Mononuclear cell (primary cell): ENCODE results near the gene ZNF273. TPM values are rescaled to one million over a fixed set of nuclear protein-coding genes. Genes with fewer than 3 reads are reported as not detected.
"Not testable (repeated sequence)": the region's sequence is repeated elsewhere in the genome, so short reads cannot be mapped to it uniquely, and the experiment has no call there.

Experiments used
- H3K27me3 ChIP-seq: 2 replicates; pipeline ENCODE4 v1.6.0; 2011; ENCODE audit warnings: low read length, control low read depth; ENCODE audit not compliant: insufficient read depth
- H3K4me1 ChIP-seq: 2 replicates; pipeline ENCODE4 v1.5.1; 2011; ENCODE audit warnings: mild to moderate bottlenecking, low read length, control low read depth; ENCODE audit not compliant: insufficient read depth
- H3K4me3 ChIP-seq: 2 replicates; pipeline ENCODE4 v1.5.1; 2011; ENCODE audit warnings: mild to moderate bottlenecking, low read length, moderate library complexity
- H3K9me3 ChIP-seq: 2 replicates; pipeline ENCODE4 v1.5.1; 2011; ENCODE audit warnings: low read depth, mild to moderate bottlenecking, control low read depth, low read length
- total RNA-seq: library from RNA; depleted of rRNA; stranded (reverse); fragments of >200 nt; gene quantifications from one replicate; pipeline ENCODE4 v1.2.3, GENCODE V29; 2012

Gene ZNF273
- total RNA-seq, 1 donor = 16.2 TPM

DNA sequence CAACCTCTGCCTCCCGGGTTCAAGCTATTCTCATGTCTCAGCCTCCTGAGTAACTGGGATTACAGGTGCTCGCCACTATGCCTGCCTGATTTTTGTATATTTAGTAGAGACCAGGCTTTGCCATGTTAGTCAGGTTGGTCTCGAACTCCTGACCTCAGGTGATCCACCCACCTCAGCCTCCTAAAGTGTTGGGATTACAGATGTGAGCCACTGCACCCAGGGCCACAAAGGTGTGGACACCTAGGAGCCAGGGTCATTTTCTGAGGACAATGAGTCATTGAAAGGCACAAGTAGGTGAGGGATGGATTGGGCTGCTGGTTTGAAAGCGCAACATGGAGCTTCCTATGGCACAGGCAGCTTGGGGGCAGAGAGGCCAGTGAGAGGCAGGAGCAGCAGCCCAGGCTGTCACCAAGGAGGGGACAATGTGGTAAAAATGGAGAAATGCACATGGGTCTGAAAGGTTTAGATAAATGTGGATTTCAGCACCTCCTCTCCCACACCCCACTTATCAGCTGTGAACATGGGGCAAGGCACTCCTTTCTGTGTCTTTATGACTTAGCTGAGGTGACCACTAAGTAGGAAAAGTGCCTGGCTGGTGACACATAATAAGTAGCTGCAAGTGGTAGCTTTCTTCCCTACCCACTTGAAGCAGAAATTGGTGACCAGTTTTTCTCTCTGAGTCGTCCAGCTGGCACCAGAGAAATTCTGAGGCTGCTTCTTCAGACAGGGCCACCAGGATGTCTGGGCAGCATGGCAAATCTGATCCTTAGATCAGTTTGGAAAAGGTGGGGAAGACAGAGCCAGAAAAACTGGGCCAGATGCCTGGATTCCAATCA lies 41.8 kb downstream of the ZNF273 start:
- H3K4me1 ChIP-seq, H3K4me3 ChIP-seq, H3K9me3 ChIP-seq: not testable (repeated sequence)
- peaks cover 28% of the 10 kb centered on the region for H3K27me3 ChIP-seq

DNA sequence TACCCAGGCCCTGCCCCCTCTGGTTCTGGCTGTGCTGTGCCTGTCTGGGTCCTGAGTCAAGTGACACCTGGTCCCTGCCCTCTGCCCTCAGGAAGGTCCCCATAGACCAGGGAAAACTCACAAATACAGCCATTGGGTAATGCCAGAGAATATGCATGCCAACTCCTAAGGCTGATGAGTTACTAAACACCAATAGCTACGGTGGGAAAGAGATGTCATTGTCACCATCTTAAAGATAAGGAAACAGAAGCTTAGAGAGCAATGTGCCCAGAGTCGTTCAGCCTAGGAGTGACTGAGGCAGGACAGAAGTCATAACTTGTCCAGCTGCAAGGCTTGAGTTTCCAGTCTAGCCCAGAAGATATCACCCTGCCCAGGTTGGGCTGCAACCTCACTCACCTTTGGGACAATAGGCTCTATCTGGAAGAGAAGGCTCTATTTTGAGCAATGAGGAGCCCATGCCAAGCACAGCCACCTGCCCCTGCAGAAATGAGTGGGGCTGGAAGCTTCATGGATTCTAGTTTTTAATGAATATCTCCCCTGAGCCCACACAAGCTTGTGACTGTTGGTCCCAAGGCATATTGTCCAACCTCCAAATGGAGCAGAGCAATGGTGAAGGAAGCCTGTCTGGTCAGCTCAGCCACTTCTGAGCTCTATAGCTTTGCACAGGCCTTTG lies 42.6 kb downstream of the ZNF273 start:
- peaks cover 8% of the 10 kb centered on the region for H3K4me1 ChIP-seq
- H3K4me3 ChIP-seq = no peak overlapping the region
- no peaks in the 10 kb centered on the region for H3K9me3 ChIP-seq
- H3K27me3 ChIP-seq = peaks cover 28% of the 10 kb centered on the region

DNA sequence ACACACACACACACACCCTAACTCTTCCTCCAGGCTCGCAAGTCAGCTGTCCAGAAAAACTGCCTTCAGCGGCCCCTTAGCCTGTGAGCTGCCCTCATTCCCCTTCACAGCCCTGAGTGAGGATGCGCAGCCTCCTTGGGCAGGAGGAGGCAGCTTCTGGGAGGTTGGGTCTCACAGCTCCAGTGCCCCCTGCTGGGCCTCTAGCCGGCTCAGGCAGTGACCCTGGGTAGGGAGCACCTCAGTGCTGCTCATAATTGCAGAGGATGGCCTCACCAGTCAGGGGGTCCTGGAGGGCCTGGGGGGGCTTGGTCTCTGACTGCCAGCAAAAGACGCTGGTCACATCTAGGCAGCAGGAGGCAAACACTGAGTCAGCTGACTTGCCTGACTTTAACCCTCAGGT lies 43.7 kb downstream of the ZNF273 start:
- Histone ChIP-seq H3K4me3 (no peak overlapping the region), H3K4me1 (peaks cover 8% of the 10 kb centered on the region), H3K27me3 (peaks cover 28% of the 10 kb centered on the region), H3K9me3 (no peaks in the 10 kb centered on the region)

DNA sequence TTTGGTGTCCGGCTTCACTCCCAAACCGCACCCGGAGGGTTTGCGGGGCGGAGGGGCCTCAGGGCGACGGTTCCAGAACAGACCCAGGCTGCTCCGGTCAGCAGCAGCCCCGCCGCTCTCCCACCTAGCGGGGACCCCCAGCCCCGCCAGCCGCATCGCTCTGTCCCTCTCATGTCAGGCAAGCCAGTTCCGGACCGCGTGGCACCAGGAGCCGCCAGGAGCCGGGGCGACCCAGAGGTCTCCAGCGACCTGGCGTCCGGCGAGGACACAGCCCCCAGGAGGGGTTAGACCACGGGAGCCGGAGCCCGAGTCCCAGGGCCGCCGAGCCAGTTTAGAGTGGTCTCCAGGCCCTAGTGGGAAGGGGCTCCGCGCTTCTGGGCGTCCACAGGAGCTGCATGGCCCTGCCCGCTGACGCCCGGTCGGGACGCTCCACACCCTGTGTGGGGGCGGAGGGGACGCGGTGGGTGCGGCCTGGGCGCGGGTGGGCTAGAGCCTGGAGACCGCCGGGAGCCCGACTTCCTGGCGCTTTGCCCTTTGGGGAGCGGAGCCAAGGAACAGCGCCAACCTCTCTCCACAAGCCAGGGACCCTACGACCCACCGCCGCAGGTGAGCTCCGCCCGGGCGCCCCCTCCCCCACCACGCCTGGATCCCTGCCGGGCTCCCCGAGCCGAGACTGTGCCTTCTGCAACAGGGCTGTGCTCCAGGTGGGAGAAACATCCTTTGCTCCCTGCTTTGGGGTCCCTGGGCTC lies 44.4 kb downstream of the ZNF273 start:
- no peak overlapping the region for H3K4me3 ChIP-seq
- H3K9me3 ChIP-seq = no peaks in the 10 kb centered on the region
- peaks cover 8% of the 10 kb centered on the region for H3K4me1 ChIP-seq
- peaks cover 28% of the 10 kb centered on the region for H3K27me3 ChIP-seq

DNA sequence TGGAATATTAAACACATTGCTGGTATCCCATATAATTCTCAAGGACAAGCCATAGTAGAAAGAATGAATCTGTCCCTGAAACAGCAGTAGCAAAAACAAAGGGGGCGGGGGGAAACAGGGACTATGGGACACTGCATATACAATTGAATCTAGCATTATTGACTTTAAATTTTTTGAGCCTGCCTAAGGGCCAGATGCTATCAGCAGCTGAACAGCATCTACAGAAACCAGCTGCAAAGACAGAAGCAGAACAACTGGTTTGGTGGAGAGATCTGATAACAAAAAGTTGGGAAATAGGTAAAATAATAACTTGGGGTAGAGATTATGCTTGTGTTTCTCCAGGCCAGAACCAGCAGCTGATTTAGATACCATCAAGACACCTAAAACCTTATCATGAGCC lies 45.7 kb downstream of the ZNF273 start:
- not testable (repeated sequence) for H3K4me1 ChIP-seq, H3K9me3 ChIP-seq, H3K4me3 ChIP-seq
- H3K27me3 ChIP-seq = peaks cover 28% of the 10 kb centered on the region

DNA sequence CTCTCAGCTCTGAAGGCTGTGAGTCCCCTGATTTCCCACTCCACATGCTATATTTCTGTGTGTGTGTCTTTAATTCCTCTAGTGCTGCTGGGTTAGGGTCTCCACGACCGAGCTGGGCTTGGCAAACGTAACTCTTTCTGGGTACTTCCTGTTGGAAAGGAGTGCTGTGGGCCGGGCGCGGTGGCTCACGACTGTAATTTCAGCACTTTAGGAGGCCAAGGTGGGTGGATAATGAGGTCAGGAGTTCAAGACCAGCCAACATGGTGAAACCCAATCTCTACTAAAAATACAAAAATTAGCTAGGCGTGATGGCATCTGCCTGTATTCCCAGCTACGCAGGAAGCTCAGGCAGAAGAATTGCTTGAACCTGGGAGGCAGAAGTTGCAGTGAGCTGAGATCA lies 47.6 kb downstream of the ZNF273 start:
- not testable (repeated sequence) for H3K4me1 ChIP-seq, H3K9me3 ChIP-seq, H3K4me3 ChIP-seq
- H3K27me3 ChIP-seq = peaks cover 28% of the 10 kb centered on the region

DNA sequence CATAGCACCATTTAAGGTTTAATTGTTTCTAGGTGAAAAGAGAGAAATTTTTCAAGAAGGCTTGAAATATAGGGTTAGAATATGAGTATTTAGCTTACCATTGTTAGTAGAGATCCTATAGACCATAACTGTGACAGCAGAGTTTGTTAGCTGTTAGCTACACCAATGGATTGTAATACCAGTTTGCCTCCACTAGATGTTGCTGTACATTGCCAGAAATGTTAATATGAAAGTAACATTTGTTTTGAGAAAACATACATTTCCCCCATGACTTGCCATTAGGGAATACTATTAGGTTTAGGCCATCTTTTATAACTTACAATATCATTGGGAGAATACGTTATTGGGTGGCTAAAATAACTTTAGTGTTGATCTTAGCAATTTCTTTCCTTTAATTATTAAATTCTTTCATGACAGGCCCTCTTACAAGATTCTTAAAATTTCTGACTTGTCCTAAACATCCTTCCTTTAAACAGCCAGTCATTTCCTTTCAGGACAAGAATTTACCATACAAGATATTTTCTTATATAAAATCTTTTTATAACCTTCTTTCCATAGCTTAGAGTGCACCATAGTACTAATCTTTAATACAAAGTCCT lies 48.3 kb downstream of the ZNF273 start:
- Histone ChIP-seq H3K4me3 (no peak overlapping the region), H3K9me3 (no peaks in the 10 kb centered on the region), H3K4me1 (peaks cover 8% of the 10 kb centered on the region), H3K27me3 (peaks cover 23% of the 10 kb centered on the region)

DNA sequence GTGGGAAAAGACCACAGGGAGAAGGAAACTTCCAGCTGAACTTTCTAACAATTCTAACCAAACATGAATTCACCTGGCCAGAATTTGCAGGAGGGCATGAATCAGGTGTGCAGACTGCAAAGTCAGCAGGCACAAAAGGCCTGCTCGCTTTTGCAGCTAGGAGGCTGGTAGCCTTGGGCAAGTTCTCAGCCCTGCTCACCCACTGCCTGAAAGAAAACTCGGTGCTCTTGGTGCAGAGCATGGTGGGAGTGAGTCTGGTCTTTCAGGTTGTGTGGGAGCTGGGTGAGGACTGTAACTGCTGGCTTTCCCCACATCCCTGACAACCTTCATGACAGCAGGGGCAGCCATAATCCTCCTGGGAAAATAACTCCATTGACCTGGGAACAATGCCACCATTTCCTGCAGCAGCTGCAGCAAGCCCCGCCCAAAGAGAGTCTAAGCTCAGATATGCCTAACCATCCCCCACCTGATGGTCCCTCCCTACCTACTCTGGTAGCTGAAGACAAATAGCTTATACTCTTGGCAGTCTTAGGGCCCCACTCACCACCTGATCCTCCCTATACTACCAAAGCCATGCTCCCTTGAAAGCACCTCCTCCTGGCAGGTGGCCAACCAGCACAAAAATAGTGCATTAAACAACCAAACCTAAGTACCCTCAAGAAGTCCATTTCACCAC lies 56.1 kb downstream of the ZNF273 start:
- Histone ChIP-seq H3K4me3 (no peak overlapping the region), H3K4me1 (no peaks in the 10 kb centered on the region), H3K27me3 (peaks cover under 1% of the 10 kb centered on the region), H3K9me3 (peaks cover 15% of the 10 kb centered on the region)

DNA sequence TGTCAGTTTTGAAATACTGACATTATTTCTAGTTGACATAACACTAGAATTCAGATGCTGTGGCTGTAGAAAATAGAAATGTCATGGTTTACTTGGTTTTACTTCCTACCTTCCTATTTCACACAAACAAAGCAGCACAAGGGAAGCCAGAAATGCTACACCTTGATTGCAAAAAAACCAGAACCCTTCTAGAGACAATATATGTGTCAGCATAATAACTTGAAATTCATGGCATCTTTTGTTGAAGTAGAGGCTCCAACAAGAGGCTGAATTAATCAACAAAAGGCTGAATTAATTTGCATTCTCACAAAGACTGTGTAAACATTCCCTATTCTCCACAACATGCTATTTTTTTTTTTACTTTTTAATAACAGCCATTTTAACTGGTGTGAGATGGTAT lies 62.5 kb downstream of the ZNF273 start:
- Histone ChIP-seq H3K4me1 (no peaks in the 10 kb centered on the region), H3K4me3 (no peak overlapping the region), H3K9me3 (peaks cover 42% of the 10 kb centered on the region), H3K27me3 (peaks cover 2% of the 10 kb centered on the region)

DNA sequence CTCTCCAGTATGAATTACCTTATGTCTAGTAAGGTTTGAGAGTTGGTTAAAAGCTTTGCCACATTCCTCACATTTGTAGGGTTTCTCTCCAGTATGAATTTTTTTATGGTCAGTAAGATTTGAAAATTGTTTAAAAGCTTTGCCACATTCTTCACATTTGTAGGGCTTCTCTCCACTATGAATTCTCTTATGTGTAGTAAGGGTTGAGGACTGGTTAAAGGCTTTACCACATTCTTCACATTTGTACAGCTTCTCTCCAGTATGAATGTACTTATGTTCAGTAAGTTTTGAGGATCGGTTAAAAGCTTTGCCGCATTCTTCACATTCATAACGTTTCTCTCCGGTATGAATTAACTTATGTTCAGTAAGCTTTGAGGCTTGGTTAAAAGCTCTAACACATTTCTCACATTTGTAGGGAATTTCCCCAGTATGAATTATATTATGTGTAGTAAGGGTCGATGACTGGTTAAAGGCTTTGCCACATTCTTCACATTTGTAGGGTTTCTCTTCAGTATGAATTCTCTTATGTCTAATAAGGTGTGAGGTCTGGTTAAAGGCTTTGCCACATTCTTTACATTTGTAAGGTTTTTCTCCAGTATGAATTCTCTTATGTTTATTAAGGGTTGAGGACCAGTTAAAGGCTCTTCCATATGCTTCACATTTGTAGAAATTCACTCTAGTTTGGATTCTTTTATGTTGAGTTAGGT lies 75.6 kb downstream of the ZNF273 start:
- Histone ChIP-seq H3K4me1 (no peaks in the 10 kb centered on the region), H3K4me3 (no peak overlapping the region), H3K9me3 (peaks cover 95% of the 10 kb centered on the region)

More for the DNA sequence above, 75.6 kb downstream of the ZNF273 start:
- no peaks in the 10 kb centered on the region for H3K27me3 ChIP-seq

Other genes with a start within 250 kb of the ZNF273 start
- gene ZNF107, start 237.1 kb upstream of the ZNF273 start, total RNA-seq = 22.0 TPM
- 9.3 TPM for gene ZNF138, start 108.8 kb upstream of the ZNF273 start, total RNA-seq
- 3.8 TPM for gene ZNF117, start 87.8 kb downstream of the ZNF273 start, total RNA-seq
- 16.0 TPM for gene ERV3-1, start 103.4 kb downstream of the ZNF273 start, total RNA-seq